WTC11 (cell line): ENCODE measurements around the gene CD37. TPM values are rescaled to one million over a fixed set of nuclear protein-coding genes. Genes with fewer than 3 reads are reported as not detected.

ENCODE experiments used
- ATAC-seq: fragments of 200-7000 bp; cut with Tn5 transposase; 2 replicates; pipeline ENCODE4 v1.10.0; 2021; ENCODE audit warnings: mild to moderate bottlenecking, moderate library complexity
- CTCF ChIA-PET: fragments of 300-600 bp; sonication (Branson Sonifier 250); formaldehyde crosslinking; loops from one replicate; lab custom pipeline; 2021; ENCODE audit warnings: antibody characterized with exemption; lab: Charles Lee
- POLR2A ChIA-PET: fragments of 350-600 bp; sonication (Branson Sonifier 250); formaldehyde crosslinking; loops from one replicate; lab custom pipeline; 2021; ENCODE audit warnings: antibody characterized with exemption; lab: Charles Lee
- DNase-seq: peaks from one replicate; pipeline ENCODE4 v3.0.0; 2021; ENCODE audit warnings: low spot score
- H3K27ac Mint-ChIP-seq: 2 replicates; pipeline ENCODE4 v1.8.0; 2021; ENCODE audit warnings: mixed read lengths
- H3K27me3 Mint-ChIP-seq: 2 replicates; pipeline ENCODE4 v1.8.0; 2021; ENCODE audit warnings: low read depth, mild to moderate bottlenecking, moderate library complexity, mixed read lengths
- H3K36me3 Mint-ChIP-seq: 2 replicates; pipeline ENCODE4 v1.8.0; 2021; ENCODE audit warnings: mixed read lengths
- H3K4me1 Mint-ChIP-seq: 2 replicates; pipeline ENCODE4 v1.8.0; 2022; ENCODE audit warnings: mixed read lengths
- H3K4me3 Mint-ChIP-seq: 2 replicates; pipeline ENCODE4 v1.8.0; 2021; ENCODE audit warnings: mild to moderate bottlenecking, moderate library complexity, mixed read lengths
- H3K9me3 Mint-ChIP-seq: 2 replicates; pipeline ENCODE4 v1.8.0; 2021; ENCODE audit warnings: mixed read lengths
- AFF4 ChIP-seq: sonication (generic); formaldehyde crosslinking; IDR thresholded peaks from 2 replicates; pipeline ENCODE4 v1.8.1; 2023; ENCODE audit warnings: mild to moderate bottlenecking, missing genetic modification reagents, borderline replicate concordance
- AR ChIP-seq: fragments of 250-450 bp; sonication (Bioruptor Pico); IDR thresholded peaks from 2 replicates; pipeline ENCODE4 v1.9.0; 2021; ENCODE audit warnings: mild to moderate bottlenecking
- ATF1 ChIP-seq: sonication (generic); formaldehyde crosslinking; IDR thresholded peaks from 2 replicates; pipeline ENCODE4 v1.8.1; 2023; ENCODE audit warnings: mild to moderate bottlenecking, moderate library complexity, missing genetic modification reagents
- FOXP1 ChIP-seq: sonication (generic); formaldehyde crosslinking; IDR thresholded peaks from 2 replicates; pipeline ENCODE4 v1.8.0; 2022; ENCODE audit warnings: missing genetic modification reagents, mild to moderate bottlenecking, moderate library complexity, borderline replicate concordance
- FOXP4 ChIP-seq: sonication (generic); formaldehyde crosslinking; IDR thresholded peaks from 2 replicates; pipeline ENCODE4 v1.8.0; 2022; ENCODE audit warnings: mild to moderate bottlenecking, missing genetic modification reagents
- GABPB1 ChIP-seq: sonication (generic); formaldehyde crosslinking; IDR thresholded peaks from 2 replicates; pipeline ENCODE4 v1.8.1; 2023; ENCODE audit warnings: mild to moderate bottlenecking, missing genetic modification reagents
- MAX ChIP-seq: sonication (generic); formaldehyde crosslinking; IDR thresholded peaks from 2 replicates; pipeline ENCODE4 v1.8.0; 2022; ENCODE audit warnings: mild to moderate bottlenecking, missing genetic modification reagents
- MXD4 ChIP-seq: fragments of 250-450 bp; sonication (Bioruptor Pico); IDR thresholded peaks from 2 replicates; pipeline ENCODE4 v1.8.0; 2021; ENCODE audit warnings: mild to moderate bottlenecking, moderate library complexity, borderline replicate concordance
- NFYB ChIP-seq: sonication (generic); formaldehyde crosslinking; conservative IDR thresholded peaks from 2 replicates; pipeline ENCODE4 v1.8.0; 2022; ENCODE audit warnings: low read depth, missing genetic modification reagents
- PRDM15 ChIP-seq: sonication (generic); formaldehyde crosslinking; IDR thresholded peaks from 2 replicates; pipeline ENCODE4 v1.8.0; 2022; ENCODE audit warnings: missing genetic modification reagents
- RORB ChIP-seq: fragments of 250-450 bp; sonication (Bioruptor Pico); IDR thresholded peaks from 2 replicates; pipeline ENCODE4 v1.9.0; 2021; ENCODE audit warnings: mild to moderate bottlenecking
- TP53 ChIP-seq: sonication (generic); formaldehyde crosslinking; IDR thresholded peaks from 2 replicates; pipeline ENCODE4 v1.8.1; 2023; ENCODE audit warnings: mild to moderate bottlenecking, missing genetic modification reagents
- ZNF219 ChIP-seq: sonication (generic); formaldehyde crosslinking; IDR thresholded peaks from 2 replicates; pipeline ENCODE4 v1.8.0; 2023; ENCODE audit warnings: missing genetic modification reagents, mild to moderate bottlenecking, borderline replicate concordance
- ZNF671 ChIP-seq: fragments of 250-450 bp; sonication (Bioruptor Pico); IDR thresholded peaks from 2 replicates; pipeline ENCODE4 v1.8.0; 2021; ENCODE audit warnings: mild to moderate bottlenecking
- total RNA-seq: library from RNA; stranded (reverse); gene quantifications from 3 replicates; pipeline ENCODE4 v1.2.3, GENCODE V29; 2021

The CD37 gene
- total RNA-seq, 1 experiment from 2014 or later: 1.6 TPM

GRCh38 chr19:49315111-49315510, 20.1 kb upstream of the CD37 start:
- no peaks in the 10 kb centered on the region for H3K4me1 Mint-ChIP-seq
- TF ChIP-seq MXD4 (CRISPR knock-in tag) (no peak), ZNF671 (no peak), AR (CRISPR knock-in tag) (no peak), FOXP1 (CRISPR knock-in tag) (no peak), NFYB (CRISPR knock-in tag) (no peak), GABPB1 (no peak), AFF4 (no peak), ATF1 (CRISPR knock-in tag) (no peak), TP53 (CRISPR knock-in tag) (no peak), ZNF219 (no peak), FOXP4 (CRISPR knock-in tag) (no peak), PRDM15 (CRISPR knock-in tag) (no peak), MAX (CRISPR knock-in tag) (no peak), RORB (CRISPR knock-in tag) (no peak)
- peaks cover 9% of the 10 kb centered on the region for H3K27me3 Mint-ChIP-seq
- H3K9me3 Mint-ChIP-seq: peaks cover 20% of the 10 kb centered on the region
- H3K36me3 Mint-ChIP-seq: peaks cover 17% of the 10 kb centered on the region
- no peak overlapping the region for H3K4me3 Mint-ChIP-seq
- ChIA-PET CTCF (interaction anchor here (1.1 kb wide), 1 partner anchor 13 kb away, joined by 4 read pairs; no protein-coding TSS in a partner anchor), POLR2A (no interaction called here)
- no peak overlapping the region for H3K27ac Mint-ChIP-seq
- ATAC-seq: no peak
- no peak for DNase-seq
